GM19240 (cell line): ENCODE data around the gene FOXP4.

Experiments
- DNase-seq: peaks from one replicate; pipeline ENCODE4 v3.0.0; 2011; ENCODE audit warnings: low spot score; ENCODE audit not compliant: insufficient read length

The FOXP4 gene

GRCh38 chr6:41642960-41643898 lies 97.0 kb downstream of the FOXP4 start:
- no peak for DNase-seq

- DNase-seq = no peak
These were observed 97.7 kb downstream of the FOXP4 start for GRCh38 chr6:41643899-41644269.

GRCh38 chr6:41644297-41644879 lies 98.2 kb downstream of the FOXP4 start:
- no peak for DNase-seq

GRCh38 chr6:41645007-41645618 lies 98.9 kb downstream of the FOXP4 start:
- no peak for DNase-seq

- no peak for DNase-seq
These were observed 100.0 kb downstream of the FOXP4 start for GRCh38 chr6:41646026-41646795.

GRCh38 chr6:41647061-41647511 lies 100.9 kb downstream of the FOXP4 start:
- no peak for DNase-seq

- DNase-seq = no peak
These were observed 101.9 kb downstream of the FOXP4 start for GRCh38 chr6:41648070-41648585.

GRCh38 chr6:41648921-41649320 lies 102.7 kb downstream of the FOXP4 start:
- DNase-seq = no peak

GRCh38 chr6:41649596-41649995 lies 103.4 kb downstream of the FOXP4 start:
- DNase-seq = no peak

GRCh38 chr6:41650120-41650519 lies 103.9 kb downstream of the FOXP4 start:
- no peak for DNase-seq

GRCh38 chr6:41651246-41651961 lies 105.2 kb downstream of the FOXP4 start:
- DNase-seq = no peak
